Keratinocyte (primary cell): ENCODE results near the gene C9orf43. TPM values are rescaled to one million over a fixed set of nuclear protein-coding genes. Genes with fewer than 3 reads are reported as not detected.
"Not testable (repeated sequence)": the region's sequence is repeated elsewhere in the genome, so short reads cannot be mapped to it uniquely, and the experiment has no call there.

ENCODE experiments used
- DNase-seq: peaks from one replicate; pipeline ENCODE4 v3.0.0-alpha.2; 2011; ENCODE audit warnings: low read depth, missing footprints, low spot score
- FAIRE-seq: peaks from 2 replicates; lab custom pipeline; 2011; peaks lifted over from hg19 to GRCh38; lab: Jason Lieb, UNC
- H2AFZ ChIP-seq: 2 replicates; pipeline ENCODE4 v1.6.0; 2012; ENCODE audit warnings: low read length, control low read depth, inconsistent platforms; ENCODE audit not compliant: control insufficient read depth
- H3K27ac ChIP-seq: 2 replicates; pipeline ENCODE4 v1.5.1; 2011; ENCODE audit warnings: low read length; ENCODE audit not compliant: control insufficient read depth, insufficient read depth
- H3K27me3 ChIP-seq: 3 replicates; pipeline ENCODE4 v1.6.0; 2011; ENCODE audit warnings: low read length; ENCODE audit not compliant: control insufficient read depth, insufficient read depth; ENCODE audit errors: extremely low read depth
- H3K36me3 ChIP-seq, 2 experiments: 2 replicates in 1 of 2; 3 replicates in 1 of 2; pipeline ENCODE4 v1.5.1; 2011; ENCODE audit warnings: low read length in 2 of 2, mild to moderate bottlenecking in 1 of 2; ENCODE audit not compliant: control insufficient read depth in 2 of 2, insufficient read depth in 2 of 2; ENCODE audit errors: extremely low read depth in 1 of 2
- H3K4me1 ChIP-seq: 3 replicates; pipeline ENCODE4 v1.5.1; 2011; ENCODE audit warnings: low read length; ENCODE audit not compliant: control insufficient read depth, insufficient read depth; ENCODE audit errors: extremely low read depth
- H3K4me2 ChIP-seq: 3 replicates; pipeline ENCODE4 v1.6.0; 2011; ENCODE audit warnings: low read depth, low read length; ENCODE audit not compliant: control insufficient read depth, insufficient read depth; ENCODE audit errors: extremely low read depth
- H3K4me3 ChIP-seq, 3 experiments: fragments of 200-600 bp in 1 of 3; sonication (generic) in 1 of 3; 2 replicates in 2 of 3; 3 replicates in 1 of 3; pipeline ENCODE4 v1.5.1; 2011 to 2016; ENCODE audit warnings: low read length in 3 of 3, mild to moderate bottlenecking in 3 of 3, control low read depth in 2 of 3, inconsistent platforms in 1 of 3, low read depth in 1 of 3, mixed read lengths in 1 of 3, mixed run types in 1 of 3, moderate library complexity in 1 of 3; ENCODE audit not compliant: control insufficient read depth in 2 of 3, insufficient read depth in 2 of 3; ENCODE audit errors: extremely low read depth in 1 of 3
- H3K79me2 ChIP-seq: 2 replicates; pipeline ENCODE4 v1.6.0; 2012; ENCODE audit warnings: low read length; ENCODE audit not compliant: control insufficient read depth, insufficient read depth
- H3K9ac ChIP-seq: 3 replicates; pipeline ENCODE4 v1.6.0; 2011; ENCODE audit warnings: low read length; ENCODE audit not compliant: control insufficient read depth, insufficient read depth; ENCODE audit errors: extremely low read depth
- H3K9me1 ChIP-seq: 3 replicates; pipeline ENCODE4 v1.6.0; 2011; ENCODE audit warnings: low read length; ENCODE audit not compliant: control insufficient read depth, insufficient read depth; ENCODE audit errors: extremely low read depth
- H3K9me3 ChIP-seq: 2 replicates; pipeline ENCODE4 v1.5.1; 2012; ENCODE audit warnings: low read depth, low read length; ENCODE audit not compliant: control insufficient read depth
- H4K20me1 ChIP-seq: 3 replicates; pipeline ENCODE4 v1.6.0; 2011; ENCODE audit warnings: low read length; ENCODE audit not compliant: control insufficient read depth, insufficient read depth; ENCODE audit errors: extremely low read depth
- CTCF ChIP-seq, 3 experiments: IDR thresholded peaks in 1 of 3; conservative IDR thresholded peaks in 1 of 3; optimal IDR thresholded peaks in 1 of 3; 2 replicates in 2 of 3; 3 replicates in 1 of 3; pipeline versions ENCODE3 to v1.5.1; 2011; ENCODE audit warnings: low read length in 3 of 3, mild to moderate bottlenecking in 3 of 3, moderate library complexity in 2 of 3, control low read depth in 1 of 3, inconsistent platforms in 1 of 3; ENCODE audit not compliant: insufficient read depth in 2 of 3; ENCODE audit errors: extremely low read depth in 1 of 3
- EZH2 ChIP-seq: IDR thresholded peaks from one replicate; pipeline ENCODE4 v1.6.1; 2012; ENCODE audit warnings: inconsistent platforms, mild to moderate bottlenecking, low read length, moderate library complexity
- dilution Hi-C: fragments of 300-500 bp; cut with MboI; formaldehyde crosslinking; loops from one replicate; pipeline ENCODE4 v1.7.0; 2020; ENCODE audit warnings: low sequenced_read_pairs; ENCODE audit not compliant: extremely low pct_ligation_motif_present
- polyA plus RNA-seq, 5 experiments: library from polyadenylated mRNA; depleted of rRNA in 3 of 5; stranded (reverse) in 3 of 5; stranded (forward) in 1 of 5; unstranded in 1 of 5; fragments of >200 nt; gene quantifications; 1 replicate in 1 of 5; 2 replicates in 3 of 5; 3 replicates in 1 of 5; pipeline versions ENCODE4 v1.2.1 to v1.2.3, GENCODE V29; 2011 to 2012; ENCODE audit warnings: missing spikeins in 2 of 5, low read depth in 1 of 5, low replicate concordance in 1 of 5

C9orf43 gene
- polyA plus RNA-seq, 1 donor (not counting 4 experiments of a cell fraction or from before 2014, with no cell fraction given): 0.75 TPM

GRCh38 chr9:113376634-113377567, 33.6 kb upstream of the C9orf43 start, which contains the start of gene HDHD3:
TSS of gene HDHD3 (minus strand) at chr9:113376986. CDS start at chr9:113374354, 2,632 bp downstream.
- peak within 1 kb of the TSS; percentile 82 to 83 (median 83) for H3K4me3 ChIP-seq
- H4K20me1 ChIP-seq: no peaks in the 10 kb centered on the region
- H2AFZ ChIP-seq: peak within 1 kb of the TSS; percentile 98
- H3K79me2 ChIP-seq: peaks cover 7% of the 10 kb centered on the region
- H3K4me2 ChIP-seq: peak within 1 kb of the TSS; percentile 77
- peaks cover 3% of the 10 kb centered on the region for H3K9me1 ChIP-seq
- TF ChIP-seq CTCF (optimal IDR thresholded peaks at IDR 0.05 in 1 of 3, IDR thresholded peaks at IDR 0.05 in 1 of 3, conservative IDR thresholded peaks at IDR 0.05 in 1 of 3; ENCODE audit: extremely low read depth in 1 of 3, insufficient read depth in 2 of 3, low read length in 3 of 3) (no peak), EZH2 (no peak)
- H3K9me3 ChIP-seq: no peaks in the 10 kb centered on the region
- dilution Hi-C loops: no loop called here
- DNase-seq (no peak), FAIRE-seq (no peak)
- no peaks in the 10 kb centered on the region for H3K27me3 ChIP-seq
- H3K36me3 ChIP-seq: peaks cover 14% of the 10 kb centered on the region in 2 experiments
- peak within 1 kb of the TSS; percentile 73 for H3K27ac ChIP-seq
- H3K9ac ChIP-seq: peak within 1 kb of the TSS; percentile 85
- peaks cover 16% of the 10 kb centered on the region for H3K4me1 ChIP-seq

GRCh38 chr9:113379094-113379828, 31.3 kb upstream of the C9orf43 start:
- H3K27ac ChIP-seq, H3K36me3 ChIP-seq, H3K9me1 ChIP-seq, H3K9me3 ChIP-seq, H4K20me1 ChIP-seq, H3K4me3 ChIP-seq, H3K27me3 ChIP-seq, dilution Hi-C loops, H2AFZ ChIP-seq, H3K9ac ChIP-seq, DNase-seq, FAIRE-seq, H3K4me2 ChIP-seq, H3K79me2 ChIP-seq: not testable (repeated sequence)
- peaks cover 21% of the 10 kb centered on the region for H3K4me1 ChIP-seq

DNA sequence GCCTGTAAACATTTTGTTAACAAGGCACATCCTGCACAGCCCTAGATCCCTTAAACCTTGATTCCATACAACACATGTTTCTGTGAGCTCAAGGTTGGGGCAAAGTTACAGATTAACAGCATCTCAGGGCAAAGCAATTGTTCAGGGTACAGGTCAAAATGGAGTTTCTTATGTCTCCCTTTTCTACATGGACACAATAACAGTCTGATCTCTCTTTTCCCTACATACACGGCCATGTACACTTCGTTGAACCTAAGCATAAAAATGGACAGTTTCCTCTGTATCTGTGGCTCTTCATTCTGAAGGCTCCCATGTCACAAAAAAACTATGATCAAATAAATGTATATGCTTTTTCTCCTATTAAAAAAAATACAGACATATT, 30.7 kb upstream of the C9orf43 start:
- dilution Hi-C loops, H3K27me3 ChIP-seq, H3K36me3 ChIP-seq, H3K9me3 ChIP-seq, H3K4me3 ChIP-seq, H2AFZ ChIP-seq, H3K9ac ChIP-seq, H3K9me1 ChIP-seq, H3K27ac ChIP-seq, H3K79me2 ChIP-seq, FAIRE-seq, DNase-seq, H4K20me1 ChIP-seq, H3K4me2 ChIP-seq: not testable (repeated sequence)
- peaks cover 21% of the 10 kb centered on the region for H3K4me1 ChIP-seq
